DMS53 (cell line): ENCODE measurements around the gene TMEM176A.
A peak's percentile ranks its signal among the peaks of the same experiment; 100 is the strongest.

ENCODE experiments used
- DNase-seq: peaks from one replicate; lab custom pipeline; 2025; lab: John Stamatoyannopoulos, UW

The TMEM176A gene

DNA sequence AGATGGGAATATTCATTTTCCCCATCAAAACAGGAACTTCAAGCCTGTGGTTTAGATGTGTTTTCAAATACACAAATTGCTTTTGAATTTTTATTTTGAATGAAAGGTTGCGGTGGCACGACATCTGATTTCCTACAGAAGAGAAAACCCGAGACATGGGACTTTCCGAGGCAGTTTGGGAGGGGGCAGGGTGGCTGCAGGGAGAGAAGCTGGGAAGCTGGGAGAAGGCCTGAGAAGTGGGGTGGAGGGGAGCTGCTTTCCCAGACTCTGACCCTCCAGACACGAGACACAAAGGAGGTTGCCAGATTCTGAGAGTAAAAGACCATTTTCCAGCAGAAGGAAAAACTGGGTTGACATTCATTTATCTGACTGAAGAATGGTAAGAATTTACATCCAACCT, 19.6 kb downstream of the TMEM176A start:
- DNase-seq: no peak

- no peak for DNase-seq
Measured at GRCh38 chr7:150820578-150821198, 20.1 kb downstream of the TMEM176A start.

DNA sequence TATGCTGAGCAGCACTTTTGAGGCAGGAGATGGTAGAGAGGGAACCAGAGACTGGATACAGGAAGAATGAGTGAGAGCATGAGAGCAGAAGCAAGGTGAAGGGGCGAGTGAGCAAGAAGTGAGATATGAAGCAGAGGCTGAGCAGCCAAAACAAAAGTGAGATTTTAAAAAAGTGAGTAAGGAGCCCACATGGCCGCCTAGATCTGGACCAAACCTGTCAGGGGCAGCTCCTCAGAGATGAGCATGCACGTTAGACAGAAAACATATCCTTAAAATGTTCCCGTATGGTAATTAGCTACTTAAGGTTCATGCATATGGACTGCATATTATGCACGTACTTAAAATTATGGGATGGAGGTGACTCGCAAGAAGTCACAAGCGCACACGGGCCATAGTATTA, 22.5 kb downstream of the TMEM176A start:
- DNase-seq: no peak

DNA sequence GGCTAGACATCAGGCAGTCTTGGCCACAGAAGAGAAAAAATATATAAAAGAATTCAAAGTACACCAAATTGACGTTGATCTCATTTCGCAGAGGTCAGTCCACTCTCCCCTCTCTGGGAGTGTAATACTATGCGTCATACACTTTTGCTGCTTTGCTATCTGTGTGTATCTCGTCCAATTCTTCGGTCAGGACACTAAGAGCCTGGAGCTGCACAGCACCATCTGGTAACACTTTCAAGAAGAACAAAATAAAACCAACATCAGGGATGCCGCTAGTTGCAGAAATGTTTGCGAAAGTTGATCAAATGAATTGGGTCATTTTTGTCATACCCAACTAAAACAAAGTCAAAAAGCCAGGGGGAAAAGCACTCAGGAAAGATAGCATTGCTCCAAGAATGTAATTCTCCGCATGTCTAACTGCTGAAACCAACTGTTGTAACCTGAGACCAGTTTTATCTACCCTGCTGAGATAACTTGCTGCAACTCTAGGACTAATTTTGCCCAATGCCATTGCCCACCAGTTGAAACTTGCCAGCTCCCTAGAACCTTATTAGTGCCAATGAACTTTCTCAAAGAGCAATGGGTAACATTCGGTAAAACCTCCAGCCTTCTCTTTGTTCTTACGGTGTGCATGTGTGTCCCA, 23.0 kb downstream of the TMEM176A start:
- no peak for DNase-seq

DNA sequence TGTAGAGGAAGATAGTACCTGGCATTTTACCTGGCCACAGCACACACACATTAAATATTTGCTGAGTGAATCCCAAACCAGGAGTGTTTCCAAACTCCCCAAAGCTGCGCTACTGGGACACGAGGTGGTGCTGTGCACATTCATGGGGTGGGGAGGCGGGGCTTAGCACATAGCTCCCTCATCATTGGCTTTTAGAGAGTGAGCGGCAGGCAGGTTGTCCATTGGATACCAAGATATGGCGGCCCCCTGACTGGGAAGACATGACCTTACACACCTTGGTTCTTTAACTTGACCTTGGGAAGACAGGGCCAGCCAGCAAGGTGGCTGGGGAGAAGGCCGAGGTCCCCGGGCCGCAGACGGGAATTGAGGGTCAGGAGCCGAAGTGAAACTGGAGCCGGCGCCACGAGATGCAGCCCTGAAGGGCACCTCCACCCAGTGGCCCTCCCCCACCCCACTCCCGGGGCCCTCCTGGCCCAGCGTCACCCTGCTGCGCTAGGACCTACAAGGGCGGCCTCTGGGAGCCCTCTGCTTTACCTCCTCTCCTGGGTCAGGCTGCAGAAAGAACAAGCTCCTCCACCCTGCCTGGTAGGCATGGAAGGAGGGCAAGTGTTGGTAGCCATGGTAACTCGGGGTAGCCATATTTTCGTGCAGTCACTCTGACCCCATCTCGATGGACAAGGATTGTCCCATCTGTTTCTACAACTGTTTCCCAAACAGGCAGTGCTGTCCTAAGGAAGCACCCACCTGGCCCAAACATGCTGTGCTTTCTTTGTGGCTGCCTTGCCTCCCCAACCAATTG, 24.0 kb downstream of the TMEM176A start:
- no peak for DNase-seq

DNA sequence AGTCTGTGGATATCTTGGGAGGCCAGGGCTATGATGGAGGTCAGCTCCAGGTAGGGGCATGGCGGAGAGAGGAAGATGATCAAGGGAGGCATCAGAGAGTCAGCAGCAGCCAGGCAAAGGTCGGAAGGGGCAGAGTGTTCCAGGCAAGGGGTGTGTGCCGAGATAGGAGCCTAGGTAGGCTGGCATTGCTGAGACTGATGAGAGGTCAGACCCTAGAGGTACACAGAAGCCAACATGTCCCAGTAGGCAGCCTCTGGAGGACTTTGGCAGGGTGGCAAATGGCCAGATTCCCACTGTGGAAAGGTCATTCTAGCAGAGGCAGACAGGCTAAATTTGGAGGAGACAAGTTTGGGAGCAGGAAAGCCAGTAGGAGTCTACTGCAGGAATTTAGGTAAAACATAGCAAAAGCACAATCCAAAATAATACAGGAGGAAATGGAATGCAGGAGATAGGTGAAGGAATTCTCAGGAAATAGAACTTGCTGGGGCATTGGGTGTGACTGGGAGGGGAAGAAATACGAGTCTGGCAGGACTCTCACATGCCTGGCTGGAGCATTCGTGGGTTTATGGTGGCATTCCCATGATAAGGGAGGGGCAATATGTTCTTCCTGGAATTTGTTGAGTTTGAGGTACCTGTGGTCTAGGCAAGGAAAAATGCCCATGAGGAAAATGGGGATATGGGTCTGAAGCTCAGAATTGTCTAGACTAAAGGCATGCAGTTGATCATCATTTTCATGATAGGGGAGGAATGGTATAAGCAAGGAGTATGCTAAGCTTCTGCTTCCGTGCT, 25.7 kb downstream of the TMEM176A start:
- no peak for DNase-seq

DNA sequence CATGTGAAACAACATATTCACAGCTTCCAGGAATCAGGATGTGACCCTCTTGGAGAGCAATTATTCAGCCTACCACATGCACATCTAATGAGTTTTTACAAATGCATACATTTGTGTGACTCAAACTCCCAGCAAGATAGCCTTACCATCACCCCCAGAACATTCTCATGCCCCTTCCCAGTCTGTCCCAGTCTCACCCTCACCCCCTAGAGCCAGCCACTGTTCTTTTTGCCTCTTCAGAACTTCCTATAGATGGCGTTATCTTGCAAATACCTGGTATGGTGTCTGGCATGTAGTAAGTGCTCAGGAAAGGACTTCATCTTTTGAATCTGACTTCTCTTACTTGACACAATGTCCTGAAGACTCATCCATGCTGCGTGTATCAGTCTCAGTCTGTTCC, 27.8 kb downstream of the TMEM176A start:
- no peak for DNase-seq

DNA sequence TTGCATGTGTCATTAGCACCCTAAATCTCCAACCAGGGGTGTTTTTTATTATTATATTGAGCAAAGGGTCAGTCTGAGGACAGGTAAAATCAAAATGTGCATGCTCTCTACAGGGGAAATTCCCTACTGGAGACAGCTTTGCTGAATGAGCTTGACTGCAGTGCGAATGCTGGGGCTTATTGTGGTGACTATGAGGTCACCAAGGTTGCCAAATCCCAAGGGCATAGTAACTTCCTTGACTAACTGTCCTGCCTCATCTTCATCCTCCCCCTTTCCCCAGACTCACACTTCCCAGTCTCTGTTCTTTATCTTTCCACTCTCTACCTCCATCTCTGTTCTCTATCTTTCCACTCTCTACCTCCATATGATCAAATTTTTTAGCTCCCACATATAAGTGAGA, 28.9 kb downstream of the TMEM176A start:
- DNase-seq: no peak

DNA sequence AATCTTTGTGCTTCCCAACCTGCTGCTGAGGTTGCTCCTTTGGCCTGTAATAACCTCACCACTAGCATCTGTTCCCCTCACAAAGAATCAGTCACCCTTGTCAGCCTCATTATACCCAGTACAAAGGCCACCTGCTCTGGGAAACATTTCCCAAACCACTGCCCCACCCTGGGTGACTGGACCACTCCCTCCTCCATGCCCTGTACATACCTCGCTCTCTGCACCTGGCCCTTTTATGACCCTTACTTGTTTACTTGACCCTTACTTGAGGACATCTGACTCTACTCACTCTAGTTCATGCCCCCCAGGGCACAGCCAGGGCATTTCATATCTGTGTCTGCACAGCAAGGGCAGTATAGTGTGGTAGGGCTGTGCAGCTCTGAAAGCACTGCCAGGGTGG, 30.4 kb downstream of the TMEM176A start:
- DNase-seq: peak; percentile 58

DNA sequence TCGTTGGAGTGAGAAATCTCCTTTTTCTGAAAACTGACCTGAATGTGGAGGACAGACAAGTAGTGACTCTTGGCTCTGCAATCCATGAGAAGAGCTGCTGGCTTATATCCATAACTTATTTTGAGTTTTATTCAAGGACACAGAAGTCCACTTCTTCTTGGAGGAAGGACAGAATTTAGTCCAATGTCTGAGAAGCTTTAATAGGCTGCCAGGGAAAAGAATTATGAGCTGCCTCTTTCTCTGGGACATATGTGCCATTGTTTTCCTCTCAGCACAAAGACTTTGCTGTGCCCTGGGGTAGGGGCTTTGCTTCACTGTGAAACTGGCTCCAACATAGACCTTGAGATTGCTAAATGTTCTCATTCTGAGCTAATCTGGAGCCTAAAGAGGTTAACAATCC, 31.3 kb downstream of the TMEM176A start:
- DNase-seq: no peak

DNA sequence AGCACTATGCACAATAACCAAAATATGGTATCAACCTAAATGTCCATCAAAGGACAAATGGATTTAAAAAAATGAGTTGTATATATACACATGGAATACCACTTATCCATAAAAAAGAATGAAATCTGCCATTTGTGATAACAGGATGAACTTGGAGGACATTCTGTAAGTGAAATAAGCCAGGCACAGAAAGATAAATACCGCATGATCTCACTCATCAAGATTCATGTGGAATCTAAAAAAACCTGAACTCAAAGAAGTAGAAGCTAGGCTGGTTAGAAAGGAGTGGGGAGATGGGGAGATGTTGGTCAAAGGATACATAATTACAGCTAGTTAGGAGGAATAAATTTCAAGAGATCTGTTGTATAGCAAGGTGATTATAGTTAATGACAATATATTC, 34.5 kb downstream of the TMEM176A start:
- DNase-seq: no peak

DNA sequence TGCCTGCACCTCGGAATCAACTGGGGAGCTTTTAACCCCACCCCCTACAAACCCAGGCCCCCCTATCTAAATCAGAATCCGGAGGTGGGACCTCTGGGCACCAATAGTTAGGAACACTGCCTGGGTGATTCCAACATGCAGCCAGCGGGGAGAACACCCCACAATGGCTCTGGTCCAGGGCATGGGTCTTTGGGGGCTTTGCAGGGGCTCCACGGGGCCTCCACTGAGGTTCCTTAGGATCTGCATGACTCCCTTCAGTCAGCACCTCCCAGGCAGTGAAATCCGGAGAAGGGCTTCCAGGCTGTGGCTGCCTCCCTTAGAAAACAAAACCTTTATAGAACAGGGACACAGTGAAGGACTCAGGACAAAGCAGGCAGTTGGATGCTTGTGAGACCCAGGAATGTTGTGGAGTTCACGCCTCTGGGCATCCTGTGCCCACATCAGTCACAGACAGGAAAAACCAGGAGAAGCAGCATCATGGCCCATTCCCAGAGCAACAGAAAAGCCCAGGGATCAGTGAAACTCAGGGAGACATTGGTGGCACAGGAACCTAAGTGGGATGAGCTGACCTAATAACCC, 35.2 kb downstream of the TMEM176A start:
- no peak for DNase-seq

GRCh38 chr7:150838965-150839650, 38.5 kb downstream of the TMEM176A start:
- no peak for DNase-seq

DNA sequence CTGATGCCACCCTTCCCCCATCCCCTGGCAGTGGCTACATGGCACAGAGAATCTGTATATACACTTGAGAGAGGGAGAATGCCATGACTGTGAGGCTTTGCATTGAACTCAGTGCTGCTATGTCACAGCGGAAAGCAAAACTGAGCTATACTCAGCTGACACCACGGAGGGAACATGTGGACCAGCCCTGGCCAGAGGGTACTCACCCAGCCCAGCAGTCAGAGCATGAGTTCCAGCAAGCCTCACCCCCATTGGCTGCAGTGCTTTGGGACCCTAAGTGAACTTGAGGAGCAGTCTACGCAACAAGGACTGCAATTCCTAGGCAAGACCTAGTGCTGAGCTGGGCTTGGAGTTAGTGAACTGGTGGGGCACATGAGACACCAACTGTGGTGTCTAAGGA, 41.4 kb downstream of the TMEM176A start:
- no peak for DNase-seq

DNA sequence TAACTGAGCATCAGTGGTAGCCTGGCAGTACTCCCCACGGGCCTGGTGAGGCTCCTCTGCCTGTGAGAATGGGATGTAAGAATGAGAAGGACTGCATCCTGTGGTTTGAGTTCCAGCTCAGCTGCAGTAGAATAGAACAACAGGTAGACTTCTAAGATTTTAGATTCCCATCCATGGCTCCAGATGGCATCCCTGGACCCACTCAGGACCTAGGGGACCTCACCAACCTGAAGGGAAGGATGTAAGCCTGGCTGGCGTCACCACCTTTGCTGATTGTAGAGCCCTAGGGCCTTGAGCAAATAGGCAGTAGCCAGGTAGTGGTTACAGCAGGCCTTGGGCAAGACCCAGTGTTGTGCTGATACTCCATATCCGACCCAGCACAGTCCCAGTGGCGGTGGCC, 42.1 kb downstream of the TMEM176A start:
- DNase-seq: no peak

- no peak for DNase-seq
Measured at GRCh38 chr7:150845421-150845861, 44.9 kb downstream of the TMEM176A start.

- DNase-seq: no peak
Measured at GRCh38 chr7:150846291-150847115, 45.9 kb downstream of the TMEM176A start.

GRCh38 chr7:150847536-150847935, 47.0 kb downstream of the TMEM176A start:
- no peak for DNase-seq

- DNase-seq: no peak
Measured at GRCh38 chr7:150848111-150848510, 47.5 kb downstream of the TMEM176A start.

- no peak for DNase-seq
Measured at GRCh38 chr7:150848561-150849115, 48.1 kb downstream of the TMEM176A start.
